ENCODE data around the gene TMX4. TPM values are rescaled to one million over a fixed set of nuclear protein-coding genes. Genes with fewer than 3 reads are reported as not detected.

Gene TMX4
- total and polyA plus RNA-seq, 4 donors = 15.8 to 56.8 (median 35.6) TPM

- H3K27me3 ChIP-seq (ENCODE audit: control insufficient read depth in 1 of 2, insufficient read depth in 2 of 2, low read length in 1 of 2) = no peaks in the 10 kb centered on the region
- H3K27ac ChIP-seq (ENCODE audit: low read depth in 1 of 2, low read length in 2 of 2) = no peak overlapping the region
- intact Hi-C loops (cut with DNase I) = no loop called here
- no peaks in the 10 kb centered on the region for H3K4me1 ChIP-seq (ENCODE audit: control insufficient read depth in 1 of 2, insufficient read depth in 2 of 2, low read length in 2 of 2)
- 79 to 83% methylated on average over 19 of the region's 19 CpGs for WGBS, 2 donors
- H3K4me3 ChIP-seq (ENCODE audit: low read length in 2 of 2) = no peak overlapping the region
- no peak for ATAC-seq (ENCODE audit: low FRiP score)
- H3K36me3 ChIP-seq (ENCODE audit: control insufficient read depth in 1 of 2, insufficient read depth in 2 of 2, low read length in 1 of 2) = no peaks in the 10 kb centered on the region
- no peaks in the 10 kb centered on the region for H3K9me3 ChIP-seq (ENCODE audit: control insufficient read depth, low read length)
- no peak for DNase-seq
These were observed 13.8 kb downstream of the TMX4 start for GRCh38 chr20:8005575-8006366.

GRCh38 chr20:8005033-8005432 lies 14.5 kb downstream of the TMX4 start:
- H3K36me3 ChIP-seq (ENCODE audit: control insufficient read depth in 1 of 2, insufficient read depth in 2 of 2, low read length in 1 of 2) = peaks cover 0 to 3% of the 10 kb centered on the region in 2 donors

GRCh38 chr20:8002056-8002455 lies 17.5 kb downstream of the TMX4 start:
- ATAC-seq (ENCODE audit: low FRiP score) (no peak), DNase-seq (no peak)
- no peak overlapping the region for H3K4me3 ChIP-seq (ENCODE audit: low read length in 2 of 2)
- H3K4me1 ChIP-seq (ENCODE audit: control insufficient read depth in 1 of 2, insufficient read depth in 2 of 2, low read length in 2 of 2) = no peaks in the 10 kb centered on the region
- peaks cover 0 to 5% of the 10 kb centered on the region in 2 donors for H3K36me3 ChIP-seq (ENCODE audit: control insufficient read depth in 1 of 2, insufficient read depth in 2 of 2, low read length in 1 of 2)
- H3K9me3 ChIP-seq (ENCODE audit: control insufficient read depth, low read length) = no peaks in the 10 kb centered on the region
- no peaks in the 10 kb centered on the region for H3K27me3 ChIP-seq (ENCODE audit: control insufficient read depth in 1 of 2, insufficient read depth in 2 of 2, low read length in 1 of 2)
- H3K27ac ChIP-seq (ENCODE audit: low read depth in 1 of 2, low read length in 2 of 2) = no peak overlapping the region
- intact Hi-C loops (cut with DNase I) = no loop called here
- WGBS, 2 donors = 98 to 99% methylated on average over 1 of the region's 1 CpG

More at GRCh38 chr20:8005033-8005432, 14.5 kb downstream of the TMX4 start:
- H3K27ac ChIP-seq (ENCODE audit: low read depth in 1 of 2, low read length in 2 of 2) = no peak overlapping the region
- H3K9me3 ChIP-seq (ENCODE audit: control insufficient read depth, low read length) = no peaks in the 10 kb centered on the region
- no peak overlapping the region for H3K4me3 ChIP-seq (ENCODE audit: low read length in 2 of 2)
- WGBS, 2 donors = 45 to 98% methylated on average over 2 of the region's 2 CpGs
- intact Hi-C loops (cut with DNase I) = no loop called here
- no peaks in the 10 kb centered on the region for H3K27me3 ChIP-seq (ENCODE audit: control insufficient read depth in 1 of 2, insufficient read depth in 2 of 2, low read length in 1 of 2)
- no peaks in the 10 kb centered on the region for H3K4me1 ChIP-seq (ENCODE audit: control insufficient read depth in 1 of 2, insufficient read depth in 2 of 2, low read length in 2 of 2)
- ATAC-seq (ENCODE audit: low FRiP score) = no peak
- DNase-seq = no peak

GRCh38 chr20:8000796-8001195 lies 18.8 kb downstream of the TMX4 start:
- H3K4me1 ChIP-seq (ENCODE audit: control insufficient read depth in 1 of 2, insufficient read depth in 2 of 2, low read length in 2 of 2) = no peaks in the 10 kb centered on the region
- no peaks in the 10 kb centered on the region for H3K27me3 ChIP-seq (ENCODE audit: control insufficient read depth in 1 of 2, insufficient read depth in 2 of 2, low read length in 1 of 2)
- intact Hi-C loops (cut with DNase I) = no loop called here
- H3K36me3 ChIP-seq (ENCODE audit: control insufficient read depth in 1 of 2, insufficient read depth in 2 of 2, low read length in 1 of 2) = peaks cover 0 to 7% of the 10 kb centered on the region in 2 donors
- no peak overlapping the region for H3K27ac ChIP-seq (ENCODE audit: low read depth in 1 of 2, low read length in 2 of 2)
- no peak overlapping the region for H3K4me3 ChIP-seq (ENCODE audit: low read length in 2 of 2)
- no peak for ATAC-seq (ENCODE audit: low FRiP score)
- no peaks in the 10 kb centered on the region for H3K9me3 ChIP-seq (ENCODE audit: control insufficient read depth, low read length)
- no peak for DNase-seq

- no peak for DNase-seq
- Histone ChIP-seq H3K4me3 (ENCODE audit: low read length in 2 of 2) (no peak overlapping the region), H3K27me3 (ENCODE audit: control insufficient read depth in 1 of 2, insufficient read depth in 2 of 2, low read length in 1 of 2) (no peaks in the 10 kb centered on the region), H3K36me3 (ENCODE audit: control insufficient read depth in 1 of 2, insufficient read depth in 2 of 2, low read length in 1 of 2) (peaks cover 11% of the 10 kb centered on the region in 2 donors), H3K4me1 (ENCODE audit: control insufficient read depth in 1 of 2, insufficient read depth in 2 of 2, low read length in 2 of 2) (no peaks in the 10 kb centered on the region), H3K27ac (ENCODE audit: low read depth in 1 of 2, low read length in 2 of 2) (no peak overlapping the region), H3K9me3 (ENCODE audit: control insufficient read depth, low read length) (peaks cover 1% of the 10 kb centered on the region)
- intact Hi-C loops (cut with DNase I) = no loop called here
- 98 to 99% methylated on average over 3 of the region's 3 CpGs for WGBS, 2 donors
- ATAC-seq (ENCODE audit: low FRiP score) = no peak
These were observed 22.7 kb downstream of the TMX4 start for GRCh38 chr20:7996898-7997297.

GRCh38 chr20:7994809-7995208 lies 24.8 kb downstream of the TMX4 start:
- intact Hi-C loops (cut with DNase I) = no loop called here
- Histone ChIP-seq H3K4me1 (ENCODE audit: control insufficient read depth in 1 of 2, insufficient read depth in 2 of 2, low read length in 2 of 2) (no peaks in the 10 kb centered on the region), H3K27ac (ENCODE audit: low read depth in 1 of 2, low read length in 2 of 2) (no peak overlapping the region), H3K27me3 (ENCODE audit: control insufficient read depth in 1 of 2, insufficient read depth in 2 of 2, low read length in 1 of 2) (no peaks in the 10 kb centered on the region), H3K4me3 (ENCODE audit: low read length in 2 of 2) (no peak overlapping the region), H3K36me3 (ENCODE audit: control insufficient read depth in 1 of 2, insufficient read depth in 2 of 2, low read length in 1 of 2) (peaks cover 11% of the 10 kb centered on the region in 2 donors), H3K9me3 (ENCODE audit: control insufficient read depth, low read length) (peaks cover 1% of the 10 kb centered on the region)
- ATAC-seq (ENCODE audit: low FRiP score) = no peak
- no peak for DNase-seq
- WGBS, 2 donors = 98% methylated on average over 1 of the region's 1 CpG

- DNase-seq = no peak
- no peaks in the 10 kb centered on the region for H3K27me3 ChIP-seq (ENCODE audit: control insufficient read depth in 1 of 2, insufficient read depth in 2 of 2, low read length in 1 of 2)
- intact Hi-C loops (cut with DNase I) = no loop called here
- H3K36me3 ChIP-seq (ENCODE audit: control insufficient read depth in 1 of 2, insufficient read depth in 2 of 2, low read length in 1 of 2) = peaks cover 11% of the 10 kb centered on the region in 2 donors
- no peak overlapping the region for H3K27ac ChIP-seq (ENCODE audit: low read depth in 1 of 2, low read length in 2 of 2)
- no peak for ATAC-seq (ENCODE audit: low FRiP score)
- peaks cover 1% of the 10 kb centered on the region for H3K9me3 ChIP-seq (ENCODE audit: control insufficient read depth, low read length)
- H3K4me3 ChIP-seq (ENCODE audit: low read length in 2 of 2) = no peak overlapping the region
- WGBS, 2 donors = 98 to 99% methylated on average over 2 of the region's 2 CpGs
- H3K4me1 ChIP-seq (ENCODE audit: control insufficient read depth in 1 of 2, insufficient read depth in 2 of 2, low read length in 2 of 2) = no peaks in the 10 kb centered on the region
These were observed 25.9 kb downstream of the TMX4 start for GRCh38 chr20:7993703-7994102.

GRCh38 chr20:7993238-7993637 lies 26.3 kb downstream of the TMX4 start:
- DNase-seq = no peak
- Histone ChIP-seq H3K27ac (ENCODE audit: low read depth in 1 of 2, low read length in 2 of 2) (no peak overlapping the region), H3K9me3 (ENCODE audit: control insufficient read depth, low read length) (peaks cover 1% of the 10 kb centered on the region), H3K4me3 (ENCODE audit: low read length in 2 of 2) (no peak overlapping the region), H3K36me3 (ENCODE audit: control insufficient read depth in 1 of 2, insufficient read depth in 2 of 2, low read length in 1 of 2) (peaks cover 8 to 11% of the 10 kb centered on the region in 2 donors), H3K27me3 (ENCODE audit: control insufficient read depth in 1 of 2, insufficient read depth in 2 of 2, low read length in 1 of 2) (no peaks in the 10 kb centered on the region), H3K4me1 (ENCODE audit: control insufficient read depth in 1 of 2, insufficient read depth in 2 of 2, low read length in 2 of 2) (no peaks in the 10 kb centered on the region)
- 92 to 94% methylated on average over 2 of the region's 2 CpGs for WGBS, 2 donors
- intact Hi-C loops (cut with DNase I) = no loop called here
- no peak for ATAC-seq (ENCODE audit: low FRiP score)

GRCh38 chr20:7990385-7990784 lies 29.2 kb downstream of the TMX4 start:
- Histone ChIP-seq H3K4me1 (ENCODE audit: control insufficient read depth in 1 of 2, insufficient read depth in 2 of 2, low read length in 2 of 2) (no peaks in the 10 kb centered on the region), H3K27ac (ENCODE audit: low read depth in 1 of 2, low read length in 2 of 2) (no peak overlapping the region), H3K9me3 (ENCODE audit: control insufficient read depth, low read length) (peaks cover 1% of the 10 kb centered on the region), H3K36me3 (ENCODE audit: control insufficient read depth in 1 of 2, insufficient read depth in 2 of 2, low read length in 1 of 2) (peaks cover 6 to 7% of the 10 kb centered on the region in 2 donors), H3K27me3 (ENCODE audit: control insufficient read depth in 1 of 2, insufficient read depth in 2 of 2, low read length in 1 of 2) (no peaks in the 10 kb centered on the region), H3K4me3 (ENCODE audit: low read length in 2 of 2) (no peak overlapping the region)
- no peak for ATAC-seq (ENCODE audit: low FRiP score)
- no peak for DNase-seq
- intact Hi-C loops (cut with DNase I) = no loop called here
